K562 (cell line): ENCODE measurements around the gene BCL11A. TPM values are rescaled to one million over a fixed set of nuclear protein-coding genes. Genes with fewer than 3 reads are reported as not detected.

Source experiments
- ATAC-seq: fragments of 200-7000 bp; cut with Tn5 transposase; 3 replicates; pipeline ENCODE4 v1.9.1; 2020; ENCODE audit warnings: moderate library complexity
- BruUV-seq: library from RNA; stranded (reverse); fragments of 400-500 nt; replicated peaks from 2 replicates; lab custom pipeline; 2021; lab: Mats Ljungman, UMichigan
- CTCF ChIA-PET: fragments of 300-600 bp; formaldehyde crosslinking; extraction: SDS; loops from one replicate; lab custom pipeline; 2021; ENCODE audit warnings: low intra/inter-chr PET ratio; lab: Yijun Ruan, JAX
- POLR2A ChIA-PET: fragments of 300-600, 350-650 bp; sonication (Branson Sonifier 250); formaldehyde crosslinking; extraction: SDS; loops from one replicate; lab custom pipeline; 2021; ENCODE audit warnings: antibody characterized with exemption, inconsistent platforms; lab: Yijun Ruan, JAX
- DNase-seq, 4 experiments: peaks; one replicate each; pipeline versions ENCODE4 v3.0.0 to v3.0.0-alpha.2; 2011 to 2018; ENCODE audit warnings: low spot score in 3 of 4, mixed read lengths in 3 of 4; ENCODE audit errors: extremely low read depth in 1 of 4
- FAIRE-seq: peaks from 2 replicates; lab custom pipeline; 2011; peaks lifted over from hg19 to GRCh38; lab: Jason Lieb, UNC
- H2AFZ ChIP-seq: 2 replicates; pipeline ENCODE4 v1.6.0; 2011; ENCODE audit warnings: low read depth, low read length, control low read depth, inconsistent platforms
- H3K27ac ChIP-seq: fragments of 200-600 bp; 3 replicates; pipeline ENCODE4 v1.8.0; 2011; ENCODE audit warnings: low read depth, mild to moderate bottlenecking, control low read depth, inconsistent platforms, low read length, moderate library complexity, mixed read lengths; ENCODE audit errors: extremely low read depth
- H3K27me3 ChIP-seq, 2 experiments: fragments of 300-600 bp in 1 of 2; 2 replicates in 1 of 2; 3 replicates in 1 of 2; pipeline versions ENCODE4 v1.6.0 to v1.8.0; 2011; ENCODE audit warnings: inconsistent platforms in 2 of 2, low read length in 2 of 2, mild to moderate bottlenecking in 1 of 2, mixed read lengths in 1 of 2, moderate library complexity in 1 of 2; ENCODE audit not compliant: control insufficient read depth in 2 of 2, insufficient read depth in 2 of 2
- H3K36me3 ChIP-seq: fragments of 300-600 bp; 3 replicates; pipeline ENCODE4 v1.8.0; 2011; ENCODE audit warnings: mild to moderate bottlenecking, low read length, inconsistent platforms; ENCODE audit not compliant: control insufficient read depth, insufficient read depth
- H3K4me1 ChIP-seq, 2 experiments: fragments of 200-600 bp in 1 of 2; replicated peaks in 1 of 2; 2 replicates in 1 of 2; 3 replicates in 1 of 2; pipeline versions ENCODE4 v1.5.1 to v1.8.0; 2011; ENCODE audit warnings: inconsistent platforms in 2 of 2, low read length in 2 of 2, mild to moderate bottlenecking in 1 of 2, mixed read lengths in 1 of 2, moderate library complexity in 1 of 2; ENCODE audit not compliant: control insufficient read depth in 2 of 2, insufficient read depth in 2 of 2
- H3K4me2 ChIP-seq: 2 replicates; pipeline ENCODE4 v1.6.1; 2011; ENCODE audit warnings: low read length, control low read depth, inconsistent platforms, mixed read lengths; ENCODE audit not compliant: insufficient read depth
- H3K4me3 ChIP-seq: fragments of 200-600 bp; sonication (generic), shearing (Covaris generic); 2 replicates; pipeline ENCODE4 v1.5.1; 2016; ENCODE audit warnings: control low read depth, inconsistent platforms
- H3K79me2 ChIP-seq: fragments of 200-600 bp; 3 replicates; pipeline ENCODE4 v1.8.0; 2011; ENCODE audit warnings: low read length, inconsistent platforms; ENCODE audit not compliant: control insufficient read depth, insufficient read depth
- H3K9ac ChIP-seq, 2 experiments: 2 replicates each; pipeline versions ENCODE4 v1.6.0 to v1.6.1; 2011; ENCODE audit warnings: low read depth in 2 of 2, low read length in 2 of 2, control low read depth in 1 of 2, inconsistent platforms in 1 of 2, mild to moderate bottlenecking in 1 of 2, mixed read lengths in 1 of 2; ENCODE audit not compliant: insufficient read depth in 1 of 2
- H3K9me1 ChIP-seq: one replicate; pipeline ENCODE4 v1.6.0; 2011; ENCODE audit warnings: inconsistent platforms, mild to moderate bottlenecking, low read length, moderate library complexity; ENCODE audit not compliant: control insufficient read depth, insufficient read depth
- H3K9me3 ChIP-seq: replicated peaks from 2 replicates; pipeline ENCODE4 v1.5.1; 2011; ENCODE audit warnings: low read depth, low read length, inconsistent platforms; ENCODE audit not compliant: control insufficient read depth, insufficient read depth
- H4K20me1 ChIP-seq: replicated peaks from 2 replicates; pipeline ENCODE4 v1.6.1; 2011; ENCODE audit warnings: low read length, inconsistent platforms, mixed read lengths; ENCODE audit not compliant: control insufficient read depth, insufficient read depth
- ARNT ChIP-seq, 2 experiments: fragments of 450-650 bp; IDR thresholded peaks; 2 replicates each; pipeline ENCODE4 v1.6.1; 2016; ENCODE audit warnings: mild to moderate bottlenecking in 1 of 2
- BHLHE40 ChIP-seq: IDR thresholded peaks from 2 replicates; pipeline ENCODE4 v1.6.1; 2011; ENCODE audit warnings: low read length, improper control_type of control experiment
- EP300 ChIP-seq: IDR thresholded peaks from 2 replicates; pipeline ENCODE4 v1.6.1; 2012; ENCODE audit warnings: low read length, improper control_type of control experiment
- JUND ChIP-seq, 2 experiments: IDR thresholded peaks; 2 replicates in 1 of 2; 3 replicates in 1 of 2; pipeline ENCODE4 v1.6.1; 2011; ENCODE audit warnings: borderline replicate concordance in 2 of 2, low read depth in 2 of 2, low read length in 2 of 2, improper control_type of control experiment in 1 of 2, missing biosample characterization in 1 of 2, missing genetic modification characterization in 1 of 2, missing genetic modification reagents in 1 of 2
- KLF6 ChIP-seq: fragments of 250-450 bp; sonication (Bioruptor Pico); IDR thresholded peaks from 2 replicates; pipeline ENCODE4 v1.4.0; 2020; ENCODE audit warnings: mild to moderate bottlenecking, moderate library complexity, borderline replicate concordance
- MBD2 ChIP-seq: sonication (generic); IDR thresholded peaks from 2 replicates; pipeline ENCODE4 v1.6.1; 2016; ENCODE audit warnings: low read depth, borderline replicate concordance
- MECOM ChIP-seq: fragments of 250-450 bp; sonication (Bioruptor Pico); IDR thresholded peaks from 2 replicates; pipeline ENCODE4 v1.8.0; 2022; ENCODE audit warnings: inconsistent platforms
- MTA2 ChIP-seq: fragments of 450-650 bp; IDR thresholded peaks from 2 replicates; pipeline ENCODE4 v1.6.1; 2016; ENCODE audit warnings: low read depth
- NFATC3 ChIP-seq: fragments of 450-650 bp; IDR thresholded peaks from 2 replicates; pipeline ENCODE4 v1.6.1; 2017; ENCODE audit warnings: mild to moderate bottlenecking
- NR2C1 ChIP-seq, 2 experiments: fragments of 450-650 bp; IDR thresholded peaks; 2 replicates each; pipeline ENCODE4 v1.6.1; 2017; ENCODE audit warnings: mild to moderate bottlenecking in 2 of 2, antibody characterized with exemption in 1 of 2, inconsistent platforms in 1 of 2, missing compliant biosample characterization in 1 of 2, missing genetic modification characterization in 1 of 2
- SUPT5H ChIP-seq: fragments of 450-650 bp; IDR thresholded peaks from 2 replicates; pipeline ENCODE4 v1.6.1; 2016
- TAF7 ChIP-seq: fragments of 450-650 bp; IDR thresholded peaks from 2 replicates; pipeline ENCODE4 v1.6.1; 2016; ENCODE audit warnings: missing genetic modification characterization, missing compliant biosample characterization
- TFAM ChIP-seq: fragments of 250-450 bp; sonication (Bioruptor Pico); conservative IDR thresholded peaks from 2 replicates; pipeline ENCODE4 v1.5.0; 2021; ENCODE audit warnings: mild to moderate bottlenecking, moderate library complexity
- ZBTB17 ChIP-seq: fragments of 450-650 bp; formaldehyde crosslinking; IDR thresholded peaks from 2 replicates; pipeline ENCODE4 v1.4.0; 2020; ENCODE audit warnings: mild to moderate bottlenecking
- ZNF124 ChIP-seq: sonication (generic); formaldehyde crosslinking; IDR thresholded peaks from 2 replicates; pipeline ENCODE4 v1.8.1; 2022; ENCODE audit warnings: missing genetic modification reagents
- ZNF175 ChIP-seq: fragments of 200-800 bp; sonication (Bioruptor generic); IDR thresholded peaks from 2 replicates; pipeline ENCODE4 v1.6.1; 2016; ENCODE audit warnings: low read depth, mild to moderate bottlenecking, missing genetic modification characterization, missing compliant biosample characterization
- ZNF41 ChIP-seq: fragments of 250-450 bp; sonication (Bioruptor Pico); conservative IDR thresholded peaks from 2 replicates; pipeline ENCODE4 v1.4.0; 2020; ENCODE audit warnings: mild to moderate bottlenecking
- ZNF583 ChIP-seq: fragments of 250-450 bp; sonication (Bioruptor Pico); IDR thresholded peaks from 2 replicates; pipeline ENCODE4 v1.4.0; 2020
- ZNF76 ChIP-seq: fragments of 250-450 bp; sonication (Bioruptor Pico); IDR thresholded peaks from 2 replicates; pipeline ENCODE4 v1.4.0; 2020; ENCODE audit warnings: mild to moderate bottlenecking, moderate library complexity, borderline replicate concordance
- ZNF778 ChIP-seq: fragments of 450-650 bp; formaldehyde crosslinking; IDR thresholded peaks from 2 replicates; pipeline ENCODE4 v1.4.0; 2020; ENCODE audit warnings: mild to moderate bottlenecking, moderate library complexity
- WGBS: fragments of 100-300 bp; shearing (Covaris generic); methylation state at CpG from one replicate; pipeline ENCODE4 v1.1.6; 2016; ENCODE audit warnings: low coverage, mixed read lengths; ENCODE audit not compliant: insufficient coverage; ENCODE audit errors: missing lambda C conversion rate; 5-methylcytosine and 5-hydroxymethylcytosine counted together
- in situ Hi-C: fragments of 300-500 bp; cut with MboI; formaldehyde crosslinking; loops from 4 replicates; pipeline ENCODE4 v1.15.0; 2018; ENCODE audit warnings: inconsistent platforms, mixed read lengths
- intact Hi-C: fragments of 100-400 bp; cut with micrococcal nuclease; formaldehyde crosslinking; loops from 2 replicates; pipeline ENCODE4 v1.14.2; 2022
- polyA plus RNA-seq, 8 experiments: library from polyadenylated mRNA; depleted of rRNA in 4 of 8; stranded (reverse) in 5 of 8; unstranded in 3 of 8; fragments of >200 nt; fragmentation: Nextera tagmentation in 2 of 8; fragmentation: Illumina TruSeq in 1 of 8; extraction: Ambion mirVana in 2 of 8; extraction: Trizol in 1 of 8; gene quantifications; 2 replicates each; pipeline versions ENCODE4 v1.2.1 to v1.2.3, GENCODE V29; 2011 to 2014; ENCODE audit warnings: inconsistent platforms in 1 of 8, missing spikeins in 1 of 8
- total RNA-seq, 7 experiments: library from RNA; depleted of rRNA in 6 of 7; stranded (reverse); fragments of >200 nt in 6 of 7; fragmentation: Illumina TruSeq in 2 of 7; extraction: Trizol in 2 of 7; gene quantifications; 2 replicates each; pipeline versions ENCODE4 v1.2.1 to v1.2.3, GENCODE V29; 2011 to 2021; ENCODE audit warnings: low replicate concordance in 1 of 7
- TF ChIP-seq, protein P1 (sequence below): fragments of 450-650 bp; IDR thresholded peaks from 2 replicates; pipeline ENCODE4 v1.6.1; 2016
- TF ChIP-seq, protein P2 (sequence below), 2 experiments: fragments of 200-800 bp in 1 of 2; sonication (Bioruptor generic) in 1 of 2; sonication (generic) in 1 of 2; formaldehyde crosslinking in 1 of 2; IDR thresholded peaks in 1 of 2; conservative IDR thresholded peaks in 1 of 2; 2 replicates each; pipeline versions ENCODE4 v1.5.0 to v1.6.1; 2016 to 2020; ENCODE audit warnings: missing compliant biosample characterization in 1 of 2, missing genetic modification characterization in 1 of 2, missing genetic modification reagents in 1 of 2

Gene BCL11A
- total and polyA plus RNA-seq, 9 of the 15 experiments (the other 6 are each of a cell fraction or from before 2014, with no cell fraction given) = 0.13 TPM; not detected in 8

- TF ChIP-seq ARNT (IDR thresholded peaks at IDR 0.05) (no peak), NR2C1 (IDR thresholded peaks at IDR 0.05) (no peak), NR2C1 (tag; IDR thresholded peaks at IDR 0.05) (no peak), KLF6 (CRISPR knock-in tag) (no peak)
Observed at GRCh38 chr2:60573251-60573650, 19.8 kb upstream of the BCL11A start (continued).

GRCh38 chr2:60570251-60570650 is 16.8 kb upstream of the BCL11A start:
- no peaks in the 10 kb centered on the region for H3K9me1 ChIP-seq
- H3K36me3 ChIP-seq = no peaks in the 10 kb centered on the region
- H3K27me3 ChIP-seq = peaks cover 0 to 4% of the 10 kb centered on the region in 2 experiments; a peak in 3 of 5 replicates
- DNase-seq = no peak
- in situ Hi-C loops (no loop called here), intact Hi-C loops (no loop called here)
- no peaks in the 10 kb centered on the region for H3K9me3 ChIP-seq
- no peak overlapping the region for H3K27ac ChIP-seq
- no peak overlapping the region for H3K9ac ChIP-seq
- H4K20me1 ChIP-seq = no peaks in the 10 kb centered on the region
- H3K4me2 ChIP-seq = no peak overlapping the region
- no peaks in the 10 kb centered on the region for H3K4me1 ChIP-seq
- no peak for ATAC-seq
- TF ChIP-seq TFAM (CRISPR knock-in tag) (no peak), TAF7 (tag) (no peak), ZBTB17 (CRISPR knock-in tag) (no peak), KLF6 (CRISPR knock-in tag) (no peak), BHLHE40 (no peak), JUND (IDR thresholded peaks at IDR 0.05; ENCODE audit: borderline replicate concordance, low read depth, low read length) (no peak), JUND (tag; IDR thresholded peaks at IDR 0.05; ENCODE audit: borderline replicate concordance, low read depth, low read length) (no peak), ZNF175 (CRISPR knock-in tag) (no peak), MECOM (CRISPR knock-in tag) (no peak), EP300 (no peak), ZNF778 (no peak), MTA2 (no peak), ZNF124 (no peak), NFATC3 (no peak), ZNF583 (CRISPR knock-in tag) (no peak), ZNF76 (CRISPR knock-in tag) (no peak), ZNF41 (CRISPR knock-in tag) (no peak), MBD2 (no peak), SUPT5H (no peak)
- TF ChIP-seq, protein P1, sequence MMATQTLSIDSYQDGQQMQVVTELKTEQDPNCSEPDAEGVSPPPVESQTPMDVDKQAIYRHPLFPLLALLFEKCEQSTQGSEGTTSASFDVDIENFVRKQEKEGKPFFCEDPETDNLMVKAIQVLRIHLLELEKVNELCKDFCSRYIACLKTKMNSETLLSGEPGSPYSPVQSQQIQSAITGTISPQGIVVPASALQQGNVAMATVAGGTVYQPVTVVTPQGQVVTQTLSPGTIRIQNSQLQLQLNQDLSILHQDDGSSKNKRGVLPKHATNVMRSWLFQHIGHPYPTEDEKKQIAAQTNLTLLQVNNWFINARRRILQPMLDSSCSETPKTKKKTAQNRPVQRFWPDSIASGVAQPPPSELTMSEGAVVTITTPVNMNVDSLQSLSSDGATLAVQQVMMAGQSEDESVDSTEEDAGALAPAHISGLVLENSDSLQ = no peak
- TF ChIP-seq, protein P2, sequence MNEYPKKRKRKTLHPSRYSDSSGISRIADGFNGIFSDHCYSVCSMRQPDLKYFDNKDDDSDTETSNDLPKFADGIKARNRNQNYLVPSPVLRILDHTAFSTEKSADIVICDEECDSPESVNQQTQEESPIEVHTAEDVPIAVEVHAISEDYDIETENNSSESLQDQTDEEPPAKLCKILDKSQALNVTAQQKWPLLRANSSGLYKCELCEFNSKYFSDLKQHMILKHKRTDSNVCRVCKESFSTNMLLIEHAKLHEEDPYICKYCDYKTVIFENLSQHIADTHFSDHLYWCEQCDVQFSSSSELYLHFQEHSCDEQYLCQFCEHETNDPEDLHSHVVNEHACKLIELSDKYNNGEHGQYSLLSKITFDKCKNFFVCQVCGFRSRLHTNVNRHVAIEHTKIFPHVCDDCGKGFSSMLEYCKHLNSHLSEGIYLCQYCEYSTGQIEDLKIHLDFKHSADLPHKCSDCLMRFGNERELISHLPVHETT (CRISPR knock-in tag; conservative IDR thresholded peaks at IDR 0.05 in 1 of 2, IDR thresholded peaks at IDR 0.05 in 1 of 2) = no peak
- no peak overlapping the region for H3K4me3 ChIP-seq
- BruUV-seq = no TSS peak
- 1% methylated on average over 9 of the region's 9 CpGs for WGBS
- H3K79me2 ChIP-seq = no peaks in the 10 kb centered on the region
- POLR2A ChIA-PET = interaction anchor here (0.7 kb wide), 1 partner anchor 16 kb away, joined by 4 read pairs; no protein-coding TSS in a partner anchor
- CTCF ChIA-PET = no interaction called here
- no peak for FAIRE-seq
- no peak overlapping the region for H2AFZ ChIP-seq
